Ishikawa (cell line): ENCODE measurements around the gene SYT7.

ENCODE experiments used
- CEBPB ChIP-seq: IDR thresholded peaks from 2 replicates; pipeline ENCODE4 v1.6.1; 2012
- CREB1 ChIP-seq: IDR thresholded peaks from 2 replicates; pipeline ENCODE4 v1.6.1; 2012; ENCODE audit warnings: low read depth
- EGR1 ChIP-seq: IDR thresholded peaks from 2 replicates; pipeline ENCODE4 v1.6.1; 2012
- EP300 ChIP-seq: IDR thresholded peaks from 2 replicates; pipeline ENCODE4 v1.6.1; 2012; ENCODE audit warnings: borderline replicate concordance
- FOXM1 ChIP-seq: IDR thresholded peaks from 2 replicates; pipeline ENCODE4 v1.6.1; 2012; ENCODE audit warnings: low read depth, borderline replicate concordance
- MAX ChIP-seq: IDR thresholded peaks from 2 replicates; pipeline ENCODE4 v1.6.1; 2012
- NFIC ChIP-seq: IDR thresholded peaks from 2 replicates; pipeline ENCODE4 v1.6.1; 2012
- RAD21 ChIP-seq: IDR thresholded peaks from 2 replicates; pipeline ENCODE4 v1.6.1; 2012; ENCODE audit warnings: low read depth
- REST ChIP-seq: IDR thresholded peaks from 2 replicates; pipeline ENCODE4 v1.6.1; 2012; ENCODE audit warnings: low read depth, mild to moderate bottlenecking
- TAF1 ChIP-seq: IDR thresholded peaks from 2 replicates; pipeline ENCODE4 v1.6.1; 2012; ENCODE audit warnings: low read depth, mild to moderate bottlenecking
- TCF12 ChIP-seq: IDR thresholded peaks from 2 replicates; pipeline ENCODE4 v1.6.1; 2012; ENCODE audit warnings: low read depth
- TEAD4 ChIP-seq: IDR thresholded peaks from 2 replicates; pipeline ENCODE4 v1.6.1; 2012
- USF1 ChIP-seq: IDR thresholded peaks from 2 replicates; pipeline ENCODE4 v1.6.1; 2012
- YY1 ChIP-seq: IDR thresholded peaks from 2 replicates; pipeline ENCODE4 v1.6.1; 2012; ENCODE audit warnings: low read depth
- ZBTB7A ChIP-seq: IDR thresholded peaks from 2 replicates; pipeline ENCODE4 v1.6.1; 2012; ENCODE audit warnings: low read depth

SYT7 gene

GRCh38 chr11:61547246-61547645 lies 33.6 kb downstream of the SYT7 start:
- TF ChIP-seq TCF12 (no peak), NFIC (no peak), MAX (no peak), YY1 (no peak), TAF1 (no peak), TEAD4 (no peak), ZBTB7A (no peak), USF1 (no peak), FOXM1 (no peak), CREB1 (no peak)

GRCh38 chr11:61546663-61547062 lies 34.2 kb downstream of the SYT7 start:
- TF ChIP-seq CREB1, result no peak
- no peak for TF ChIP-seq TCF12
- TF ChIP-seq RAD21, result no peak
- TF ChIP-seq ZBTB7A, result no peak
- no peak for TF ChIP-seq EP300
- no peak for TF ChIP-seq MAX
- no peak for TF ChIP-seq TAF1
- TF ChIP-seq EGR1, result no peak
- no peak for TF ChIP-seq USF1
- no peak for TF ChIP-seq REST
- TF ChIP-seq YY1, result no peak
- TF ChIP-seq FOXM1, result no peak
- TF ChIP-seq TEAD4, result no peak
- TF ChIP-seq CEBPB, result no peak
- no peak for TF ChIP-seq NFIC

- TF ChIP-seq NFIC (no peak), EGR1 (no peak), RAD21 (no peak), YY1 (no peak), CEBPB (no peak), TEAD4 (no peak)
These were observed 35.0 kb downstream of the SYT7 start for GRCh38 chr11:61545921-61546320.

- TF ChIP-seq REST (no peak), NFIC (no peak), EGR1 (no peak), EP300 (no peak), YY1 (no peak), FOXM1 (no peak), TCF12 (no peak), RAD21 (no peak), TAF1 (no peak), MAX (no peak), CREB1 (no peak), USF1 (no peak), TEAD4 (no peak), ZBTB7A (no peak), CEBPB (no peak)
These were observed 35.5 kb downstream of the SYT7 start for GRCh38 chr11:61545341-61545740.

- no peak for TF ChIP-seq REST
- no peak for TF ChIP-seq FOXM1
- no peak for TF ChIP-seq RAD21
- TF ChIP-seq CREB1, result no peak
- TF ChIP-seq NFIC, result no peak
- TF ChIP-seq ZBTB7A, result no peak
- no peak for TF ChIP-seq CEBPB
These were observed 36.4 kb downstream of the SYT7 start for GRCh38 chr11:61544466-61544865.
